Psoas muscle (tissue), 8 donors: ENCODE data around the gene PLEKHG5. TPM values are rescaled to one million over a fixed set of nuclear protein-coding genes. Genes with fewer than 3 reads are reported as not detected.

Experiments
- ATAC-seq, 4 donors: fragments of 200-7000 bp; cut with Tn5 transposase; one replicate each; pipeline ENCODE4 v1.9.1; 2020; ENCODE audit warnings: moderate library complexity in 3 of 4, mild to moderate bottlenecking in 2 of 4
- DNase-seq, 2 donors: peaks; one replicate each; pipeline ENCODE4 v3.0.0-alpha.2; 2020
- H3K27ac ChIP-seq: fragments of 200-600 bp; one replicate; pipeline ENCODE4 v1.8.0; 2022
- H3K27me3 ChIP-seq, 3 donors: fragments of 200-600 bp in 1 of 3; one replicate each; pipeline versions ENCODE4 v1.6.1 to v1.8.0; 2013 to 2022; ENCODE audit warnings: low read length in 2 of 3, mild to moderate bottlenecking in 2 of 3, moderate library complexity in 1 of 3; ENCODE audit not compliant: insufficient read depth in 3 of 3
- H3K36me3 ChIP-seq, 2 donors: fragments of 200-600 bp in 1 of 2; one replicate each; pipeline versions ENCODE4 v1.6.1 to v1.8.0; 2013 to 2022; ENCODE audit warnings: low read depth in 1 of 2, mild to moderate bottlenecking in 1 of 2, moderate library complexity in 1 of 2; ENCODE audit not compliant: insufficient read depth in 1 of 2
- H3K4me1 ChIP-seq: fragments of 200-600 bp; one replicate; pipeline ENCODE4 v1.8.0; 2022
- H3K4me3 ChIP-seq: fragments of 200-600 bp; one replicate; pipeline ENCODE4 v1.8.0; 2022; ENCODE audit warnings: mild to moderate bottlenecking
- H3K9me3 ChIP-seq: fragments of 200-600 bp; one replicate; pipeline ENCODE4 v1.8.0; 2022
- CTCF ChIP-seq: fragments of 200-600 bp; IDR thresholded peaks from one replicate; pipeline ENCODE4 v1.8.0; 2022; ENCODE audit warnings: antibody characterized with exemption
- WGBS, 3 donors: extraction: QIAGEN DNeasy Blood & Tissue Kit; methylation state at CpG; one replicate each; pipeline versions ENCODE4 v1.1.6 to v1.1.7; 2013; 5-methylcytosine and 5-hydroxymethylcytosine counted together
- intact Hi-C, 2 donors: fragments of 100-400 bp; cut with DNase I; formaldehyde crosslinking; loops; one replicate each; pipeline versions ENCODE4 v1.11.0 to v1.14.2; 2022
- polyA plus RNA-seq, 3 donors: library from polyadenylated mRNA; stranded (reverse); fragments of 200-250 nt; gene quantifications; one replicate each; pipeline ENCODE4 v1.2.3, GENCODE V29; 2013
- total RNA-seq, 4 donors: library from RNA; stranded (reverse); fragmentation: NEBNext Ultra II Directional in 2 of 4; extraction: Animal tissue kit (Norgen Biotek cat#: 25700) in 2 of 4; gene quantifications; one replicate each; pipeline versions ENCODE4 v1.2.1 to v1.2.4, GENCODE V29; 2021 to 2023
- donor health status: healthy with polysubstance abuse.
- donor health status: DM: no; HTN: no; CAD: no; lungs with moderate emphysema.
- donor health status: Bipolar disorder and iron deficiency.
- donor health status: healthy.
- donor health status: DM: yes; HTN: yes; CAD: no.
- donor health status: DM: no; HTN: no; CAD: no.
- donor health status: DM: no; HTN: no; CAD: no.
- donor health status: DM: yes; HTN: yes; CAD: no.

Gene PLEKHG5
- total and polyA plus RNA-seq, 7 donors = 1.5 to 3.3 (median 2.6) TPM

- Histone ChIP-seq H3K27me3 (no peaks in the 10 kb centered on the region), H3K4me1 (no peaks in the 10 kb centered on the region), H3K9me3 (no peaks in the 10 kb centered on the region), H3K27ac (no peak overlapping the region), H3K36me3 (peaks cover 14 to 94% of the 10 kb centered on the region in 2 donors), H3K4me3 (no peak overlapping the region)
- intact Hi-C loops = no loop called here
- no peak for ATAC-seq
- 91 to 93% (median 92%) methylated on average over 8 of the region's 8 CpGs for WGBS, 3 donors
- peak in 1 of 2 donors; percentile 23 for DNase-seq
- no peak for TF ChIP-seq CTCF
Measured at GRCh38 chr1:6534248-6534822, 42.9 kb upstream of the PLEKHG5 start.

- ATAC-seq = no peak
- intact Hi-C loops = no loop called here
- TF ChIP-seq CTCF = no peak
- H3K36me3 ChIP-seq = peaks cover 22 to 98% of the 10 kb centered on the region in 2 donors
- H3K27me3 ChIP-seq = no peaks in the 10 kb centered on the region
- no peak for DNase-seq
- 79 to 91% (median 85%) methylated on average over 5 of the region's 5 CpGs for WGBS, 3 donors
- H3K9me3 ChIP-seq = no peaks in the 10 kb centered on the region
- H3K4me1 ChIP-seq = no peaks in the 10 kb centered on the region
- H3K4me3 ChIP-seq = no peak overlapping the region
- no peak overlapping the region for H3K27ac ChIP-seq
Measured at GRCh38 chr1:6531996-6532395, 40.5 kb upstream of the PLEKHG5 start.

GRCh38 chr1:6530504-6531160, 39.2 kb upstream of the PLEKHG5 start:
- no peak for TF ChIP-seq CTCF
- Histone ChIP-seq H3K4me1 (no peaks in the 10 kb centered on the region), H3K36me3 (peaks cover 22 to 99% of the 10 kb centered on the region in 2 donors), H3K4me3 (no peak overlapping the region), H3K27ac (no peak overlapping the region), H3K9me3 (no peaks in the 10 kb centered on the region), H3K27me3 (no peaks in the 10 kb centered on the region)
- 96 to 97% (median 96%) methylated on average over 13 of the region's 13 CpGs for WGBS, 3 donors
- DNase-seq = no peak
- peak in 1 of 4 donors; percentile 8 for ATAC-seq
- intact Hi-C loops = no loop called here

- no peaks in the 10 kb centered on the region for H3K4me1 ChIP-seq
- no peak for TF ChIP-seq CTCF
- peaks cover 22 to 87% of the 10 kb centered on the region in 2 donors for H3K36me3 ChIP-seq
- ATAC-seq (no peak), DNase-seq (no peak)
- WGBS, 3 donors = 70 to 73% (median 73%) methylated on average over 7 of the region's 7 CpGs
- H3K27me3 ChIP-seq = no peaks in the 10 kb centered on the region
- no peak overlapping the region for H3K27ac ChIP-seq
- intact Hi-C loops = no loop called here
- no peaks in the 10 kb centered on the region for H3K9me3 ChIP-seq
- no peak overlapping the region for H3K4me3 ChIP-seq
Measured at GRCh38 chr1:6528492-6528891, 37.0 kb upstream of the PLEKHG5 start.

GRCh38 chr1:6526316-6526715, 34.8 kb upstream of the PLEKHG5 start:
- Histone ChIP-seq H3K4me1 (no peaks in the 10 kb centered on the region), H3K27me3 (no peaks in the 10 kb centered on the region), H3K4me3 (no peak overlapping the region), H3K9me3 (no peaks in the 10 kb centered on the region), H3K36me3 (peaks cover 11 to 70% of the 10 kb centered on the region in 2 donors), H3K27ac (no peak overlapping the region)
- intact Hi-C loops = no loop called here
- no peak for TF ChIP-seq CTCF
- ATAC-seq (no peak), DNase-seq (no peak)
- WGBS, 3 donors = 78 to 84% (median 79%) methylated on average over 11 of the region's 11 CpGs
